Uterus (tissue), 2 donors: ENCODE data around the gene ZNF3.

ENCODE experiments used
- CTCF ChIP-seq, 4 experiments: fragments of 200-600 bp in 2 of 4; fragments of 450-650 bp in 2 of 4; sonication (generic) in 2 of 4; IDR thresholded peaks; one replicate each; pipeline ENCODE4 v1.5.1; 2016 to 2019; ENCODE audit warnings: antibody characterized with exemption in 4 of 4, mild to moderate bottlenecking in 2 of 4, moderate library complexity in 1 of 4
- POLR2A ChIP-seq, 2 donors: fragments of 450-650 bp; IDR thresholded peaks; one replicate each; pipeline ENCODE4 v1.6.1; 2016; ENCODE audit warnings: antibody characterized with exemption in 2 of 2, mild to moderate bottlenecking in 1 of 2, moderate library complexity in 1 of 2

DNA sequence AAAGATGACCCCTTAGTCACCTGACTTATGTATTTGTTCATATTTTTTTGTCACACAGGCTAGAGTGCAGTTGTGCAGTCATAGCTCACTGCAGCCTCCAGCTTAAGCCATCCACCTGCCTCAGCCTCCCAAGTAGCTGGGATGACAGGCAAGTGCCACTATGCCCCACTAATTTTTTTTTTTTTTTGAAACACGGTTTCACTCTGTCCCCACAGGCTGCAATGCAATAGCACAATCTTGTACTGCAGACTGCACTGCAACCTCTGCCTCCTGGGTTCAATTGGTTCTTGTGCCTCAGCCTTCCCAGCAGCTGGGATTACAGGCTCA, 47.1 kb upstream of the ZNF3 start:
- TF ChIP-seq POLR2A (IDR thresholded peaks at IDR 0.05) (no peak), CTCF (IDR thresholded peaks at IDR 0.05) (no peak)
